ENCODE data around the gene SRP54.

The SRP54 gene

DNA sequence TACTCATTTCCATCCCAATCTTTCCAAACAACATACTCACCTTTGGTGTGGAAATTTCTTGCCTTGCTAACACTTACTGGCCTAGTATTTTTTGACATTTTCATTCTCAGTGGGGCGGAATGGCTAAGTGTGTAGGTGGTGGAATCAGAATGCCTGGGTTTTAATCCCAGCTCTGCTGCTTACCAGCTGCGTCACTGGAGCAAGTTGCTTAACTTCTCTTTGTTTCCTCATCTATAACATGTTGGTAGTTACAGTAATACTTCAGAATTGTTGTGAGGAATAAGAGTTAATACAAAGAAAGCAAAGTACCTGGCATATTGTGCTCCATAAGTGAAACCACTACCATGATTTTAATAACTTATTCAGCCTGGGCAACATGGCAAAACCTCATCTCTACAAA is 60.3 kb downstream of the SRP54 start:
- Histone ChIP-seq H3K23ac (ENCODE audit: low read depth, low read length, poor library complexity) (no peak overlapping the region), H3K27me3 (ENCODE audit: control insufficient read depth in 3 of 3, insufficient read depth in 3 of 3, low read depth in 1 of 3, low read length in 3 of 3) (no peaks in the 10 kb centered on the region), H2AFZ (ENCODE audit: low read length) (no peak overlapping the region), H2BK5ac (ENCODE audit: low read length) (no peak overlapping the region), H4K91ac (ENCODE audit: low read depth, low read length, poor library complexity) (no peak overlapping the region), H3K18ac (ENCODE audit: low read length) (no peak overlapping the region), H3K9me3 (replicated peaks in 1 of 2; ENCODE audit: control insufficient read depth in 2 of 2, insufficient read depth in 1 of 2, low read depth in 1 of 2, low read length in 2 of 2) (no peaks in the 10 kb centered on the region), H3K4me1 (ENCODE audit: control insufficient read depth in 2 of 2, insufficient read depth in 1 of 2, low read depth in 1 of 2, low read length in 2 of 2) (no peaks in the 10 kb centered on the region), H3K27ac (replicated peaks; ENCODE audit: low read length) (no peak overlapping the region), H3K4me2 (ENCODE audit: insufficient read depth, low read length, poor library complexity, severe bottlenecking) (no peak overlapping the region), H3K4ac (ENCODE audit: low read length) (no peak overlapping the region), H4K8ac (ENCODE audit: low read depth, low read length) (no peak overlapping the region), H3K79me1 (ENCODE audit: low read depth, low read length) (no peaks in the 10 kb centered on the region), H3K4me3 (ENCODE audit: low read length in 2 of 2) (no peak overlapping the region), H2AK5ac (ENCODE audit: low read depth, low read length) (no peak overlapping the region), H3K9ac (ENCODE audit: low read depth, low read length, poor library complexity) (no peak overlapping the region), H3K36me3 (replicated peaks in 1 of 2; ENCODE audit: control insufficient read depth in 2 of 2, insufficient read depth in 2 of 2, low read length in 2 of 2) (peaks cover 0 to 2% of the 10 kb centered on the region in 2 donors), H2BK15ac (ENCODE audit: low read length) (no peak overlapping the region), H3K14ac (ENCODE audit: low read length) (no peak overlapping the region), H2BK12ac (ENCODE audit: low read length) (no peak overlapping the region), H2BK120ac (ENCODE audit: low read depth, low read length) (no peak overlapping the region)
- no CpG with 5 or more reads among the region's 2 CpGs for WGBS, 2 donors (ENCODE audit: extremely low coverage in 2 of 2, insufficient read length in 2 of 2, insufficient replicate concordance in 1 of 2)
- DNase-seq (ENCODE audit: low spot score), result no peak

DNA sequence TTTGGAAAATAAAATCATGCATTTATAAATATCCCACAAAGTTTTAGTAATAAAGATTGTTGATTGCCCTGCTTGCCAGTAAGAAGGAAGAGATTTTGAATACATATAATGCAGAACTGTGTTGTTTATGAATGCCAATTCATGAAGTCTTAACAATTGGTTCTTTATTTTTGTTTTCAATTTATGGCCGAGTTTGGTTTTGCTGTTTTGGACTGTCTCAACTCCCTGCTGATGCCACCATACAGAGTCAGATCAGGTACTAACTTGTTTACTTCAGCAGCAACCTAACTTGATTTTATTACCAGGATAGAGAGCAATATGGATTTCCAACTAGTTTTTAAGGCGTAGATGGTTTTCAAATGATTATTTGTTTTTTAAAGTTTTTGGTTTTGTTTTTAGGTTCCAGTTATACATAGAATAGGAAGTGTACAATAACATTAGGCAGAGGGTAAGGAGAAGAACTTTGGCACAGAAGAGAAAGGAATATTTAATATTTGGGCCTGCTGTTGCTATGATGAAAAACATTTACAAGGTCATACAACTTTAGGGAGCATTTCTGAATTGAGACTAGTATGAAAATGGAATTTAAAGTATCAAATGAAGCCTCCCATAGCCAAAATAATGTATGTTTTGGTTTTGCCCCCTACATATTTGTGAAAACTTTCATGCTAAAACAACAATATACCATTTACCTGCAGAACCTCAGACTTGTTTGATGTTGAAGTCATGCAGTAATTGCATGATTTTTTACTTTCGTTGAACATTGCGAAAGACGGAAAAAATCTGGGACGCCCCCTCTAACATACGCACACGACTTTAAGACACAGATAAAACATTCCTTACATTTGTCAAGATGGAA is 62.4 kb downstream of the SRP54 start:
- Histone ChIP-seq H3K4ac (ENCODE audit: low read length) (no peak overlapping the region), H2BK120ac (ENCODE audit: low read depth, low read length) (no peak overlapping the region), H4K8ac (ENCODE audit: low read depth, low read length) (no peak overlapping the region), H3K18ac (ENCODE audit: low read length) (no peak overlapping the region), H3K79me1 (ENCODE audit: low read depth, low read length) (no peaks in the 10 kb centered on the region), H3K9ac (ENCODE audit: low read depth, low read length, poor library complexity) (no peak overlapping the region), H3K4me1 (ENCODE audit: control insufficient read depth in 2 of 2, insufficient read depth in 1 of 2, low read depth in 1 of 2, low read length in 2 of 2) (no peaks in the 10 kb centered on the region), H3K9me3 (replicated peaks in 1 of 2; ENCODE audit: control insufficient read depth in 2 of 2, insufficient read depth in 1 of 2, low read depth in 1 of 2, low read length in 2 of 2) (no peaks in the 10 kb centered on the region), H3K23ac (ENCODE audit: low read depth, low read length, poor library complexity) (no peak overlapping the region), H2AFZ (ENCODE audit: low read length) (peak overlapping the region; percentile 86), H3K36me3 (replicated peaks in 1 of 2; ENCODE audit: control insufficient read depth in 2 of 2, insufficient read depth in 2 of 2, low read length in 2 of 2) (peaks cover 0 to 16% of the 10 kb centered on the region in 2 donors), H2AK5ac (ENCODE audit: low read depth, low read length) (no peak overlapping the region), H3K4me3 (ENCODE audit: low read length in 2 of 2) (peak overlapping the region; percentile 61 to 82), H4K91ac (ENCODE audit: low read depth, low read length, poor library complexity) (no peak overlapping the region), H2BK5ac (ENCODE audit: low read length) (no peak overlapping the region), H3K27me3 (ENCODE audit: control insufficient read depth in 3 of 3, insufficient read depth in 3 of 3, low read depth in 1 of 3, low read length in 3 of 3) (no peaks in the 10 kb centered on the region), H3K4me2 (ENCODE audit: insufficient read depth, low read length, poor library complexity, severe bottlenecking) (peak overlapping the region; percentile 53), H3K27ac (replicated peaks; ENCODE audit: low read length) (no peak overlapping the region), H2BK12ac (ENCODE audit: low read length) (no peak overlapping the region), H3K14ac (ENCODE audit: low read length) (no peak overlapping the region), H2BK15ac (ENCODE audit: low read length) (no peak overlapping the region)
- DNase-seq (ENCODE audit: low spot score), result no peak
- 100% methylated on average over 1 of the region's 8 CpGs; no CpG with 5 or more reads in 1 of the 2 donors for WGBS, 2 donors (ENCODE audit: extremely low coverage in 2 of 2, insufficient read length in 2 of 2, insufficient replicate concordance in 1 of 2)

DNA sequence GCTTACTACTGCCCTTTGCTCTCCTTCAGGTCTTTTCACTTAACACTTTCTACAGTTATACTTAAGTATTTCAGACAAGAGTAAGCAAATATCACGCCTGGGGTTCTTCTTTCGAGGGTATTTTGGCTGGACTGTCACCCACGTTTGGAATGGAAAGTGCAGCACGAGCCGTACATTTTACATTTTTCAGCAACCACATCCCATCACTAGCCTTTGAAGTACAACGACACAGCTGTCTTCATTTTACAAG is 62.9 kb downstream of the SRP54 start:
- Histone ChIP-seq H2BK5ac (ENCODE audit: low read length) (no peak overlapping the region), H3K4me3 (ENCODE audit: low read length in 2 of 2) (peak overlapping the region; percentile 61 to 82), H3K18ac (ENCODE audit: low read length) (no peak overlapping the region), H3K27me3 (ENCODE audit: control insufficient read depth in 3 of 3, insufficient read depth in 3 of 3, low read depth in 1 of 3, low read length in 3 of 3) (no peaks in the 10 kb centered on the region), H3K4me1 (ENCODE audit: control insufficient read depth in 2 of 2, insufficient read depth in 1 of 2, low read depth in 1 of 2, low read length in 2 of 2) (no peaks in the 10 kb centered on the region), H2AFZ (ENCODE audit: low read length) (peak overlapping the region; percentile 86), H2BK15ac (ENCODE audit: low read length) (no peak overlapping the region), H2BK12ac (ENCODE audit: low read length) (no peak overlapping the region), H2BK120ac (ENCODE audit: low read depth, low read length) (no peak overlapping the region), H3K36me3 (replicated peaks in 1 of 2; ENCODE audit: control insufficient read depth in 2 of 2, insufficient read depth in 2 of 2, low read length in 2 of 2) (peaks cover 0 to 22% of the 10 kb centered on the region in 2 donors), H3K14ac (ENCODE audit: low read length) (no peak overlapping the region), H2AK5ac (ENCODE audit: low read depth, low read length) (no peak overlapping the region), H3K79me1 (ENCODE audit: low read depth, low read length) (no peaks in the 10 kb centered on the region), H3K9ac (ENCODE audit: low read depth, low read length, poor library complexity) (peak overlapping the region; percentile 26), H3K9me3 (replicated peaks in 1 of 2; ENCODE audit: control insufficient read depth in 2 of 2, insufficient read depth in 1 of 2, low read depth in 1 of 2, low read length in 2 of 2) (no peaks in the 10 kb centered on the region), H4K91ac (ENCODE audit: low read depth, low read length, poor library complexity) (no peak overlapping the region), H3K27ac (replicated peaks; ENCODE audit: low read length) (no peak overlapping the region), H3K4ac (ENCODE audit: low read length) (no peak overlapping the region), H3K4me2 (ENCODE audit: insufficient read depth, low read length, poor library complexity, severe bottlenecking) (peak overlapping the region; percentile 53), H4K8ac (ENCODE audit: low read depth, low read length) (no peak overlapping the region), H3K23ac (ENCODE audit: low read depth, low read length, poor library complexity) (no peak overlapping the region)
- no CpG with 5 or more reads among the region's 6 CpGs for WGBS, 2 donors (ENCODE audit: extremely low coverage in 2 of 2, insufficient read length in 2 of 2, insufficient replicate concordance in 1 of 2)
- DNase-seq (ENCODE audit: low spot score), result no peak

DNA sequence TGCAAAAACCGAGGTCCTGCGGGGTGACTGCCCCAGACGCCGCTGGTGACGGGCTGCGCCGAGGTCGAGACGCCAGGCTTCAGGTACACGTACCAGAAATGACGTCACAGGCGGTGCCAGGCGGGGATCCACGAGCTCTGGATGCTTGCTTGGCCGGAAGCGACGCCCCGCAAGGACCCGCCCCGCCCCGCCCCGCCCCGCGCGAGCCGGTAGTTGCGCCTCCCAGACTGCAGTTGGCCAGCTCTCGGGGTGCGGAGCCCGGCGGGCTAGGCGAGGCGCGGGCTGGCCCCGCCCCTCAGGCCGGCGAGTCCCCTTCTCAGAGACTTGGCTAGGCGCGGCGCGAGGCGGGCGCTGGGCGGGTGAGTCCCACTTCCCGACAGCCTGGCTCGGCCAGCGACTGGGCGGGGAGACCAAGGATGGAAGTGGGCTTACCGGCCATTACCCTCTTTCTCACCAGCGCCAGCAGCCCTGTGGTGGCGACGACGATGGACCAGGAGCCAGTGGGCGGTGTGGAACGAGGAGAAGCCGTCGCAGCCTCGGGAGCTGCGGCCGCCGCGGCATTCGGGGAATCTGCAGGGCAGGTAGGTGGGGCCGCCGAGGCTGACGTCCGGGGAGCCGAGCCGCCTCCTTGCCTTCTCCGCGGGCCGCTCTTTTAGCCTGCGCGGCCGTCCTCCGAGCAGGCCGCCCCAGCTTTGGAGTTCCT is 63.4 kb downstream of the SRP54 start, which contains the start of gene FAM177A1:
FAM177A1 (plus strand) TSS at position 225 of the 703 bp plus-strand sequence; CDS start at position 417, 192 bp downstream.
- H2BK15ac ChIP-seq (ENCODE audit: low read length), result peak within 1 kb of the TSS; percentile 90
- H3K4ac ChIP-seq (ENCODE audit: low read length), result no peak within 1 kb of the TSS
- no peak within 1 kb of the TSS for H4K91ac ChIP-seq (ENCODE audit: low read depth, low read length, poor library complexity)
- peak within 1 kb of the TSS; percentile 87 for H2BK5ac ChIP-seq (ENCODE audit: low read length)
- WGBS, 2 donors (ENCODE audit: extremely low coverage in 2 of 2, insufficient read length in 2 of 2, insufficient replicate concordance in 1 of 2), result no CpG with 5 or more reads among the region's 77 CpGs
- H4K8ac ChIP-seq (ENCODE audit: low read depth, low read length), result no peak within 1 kb of the TSS
- H2BK120ac ChIP-seq (ENCODE audit: low read depth, low read length), result no peak within 1 kb of the TSS
- no peaks in the 10 kb centered on the region for H3K27me3 ChIP-seq (ENCODE audit: control insufficient read depth in 3 of 3, insufficient read depth in 3 of 3, low read depth in 1 of 3, low read length in 3 of 3)
- H3K4me3 ChIP-seq (ENCODE audit: low read length in 2 of 2), result peak within 1 kb of the TSS; percentile 61 to 88
- H3K9ac ChIP-seq (ENCODE audit: low read depth, low read length, poor library complexity), result peak within 1 kb of the TSS; percentile 97
- H3K27ac ChIP-seq (replicated peaks; ENCODE audit: low read length), result peak within 1 kb of the TSS; percentile 95
- no peaks in the 10 kb centered on the region for H3K9me3 ChIP-seq (replicated peaks in 1 of 2; ENCODE audit: control insufficient read depth in 2 of 2, insufficient read depth in 1 of 2, low read depth in 1 of 2, low read length in 2 of 2)
- H2AFZ ChIP-seq (ENCODE audit: low read length), result peak within 1 kb of the TSS; percentile 86
- peak within 1 kb of the TSS; percentile 100 for H3K18ac ChIP-seq (ENCODE audit: low read length)
- no peaks in the 10 kb centered on the region for H3K4me1 ChIP-seq (ENCODE audit: control insufficient read depth in 2 of 2, insufficient read depth in 1 of 2, low read depth in 1 of 2, low read length in 2 of 2)
- peaks cover 0 to 23% of the 10 kb centered on the region in 2 donors for H3K36me3 ChIP-seq (replicated peaks in 1 of 2; ENCODE audit: control insufficient read depth in 2 of 2, insufficient read depth in 2 of 2, low read length in 2 of 2)
- H2BK12ac ChIP-seq (ENCODE audit: low read length), result peak within 1 kb of the TSS; percentile 97
- H3K23ac ChIP-seq (ENCODE audit: low read depth, low read length, poor library complexity), result peak within 1 kb of the TSS; percentile 80
- H3K4me2 ChIP-seq (ENCODE audit: insufficient read depth, low read length, poor library complexity, severe bottlenecking), result peak within 1 kb of the TSS; percentile 85
- peak within 1 kb of the TSS; percentile 98 for H3K14ac ChIP-seq (ENCODE audit: low read length)
- H2AK5ac ChIP-seq (ENCODE audit: low read depth, low read length), result peak within 1 kb of the TSS; percentile 41
- H3K79me1 ChIP-seq (ENCODE audit: low read depth, low read length), result no peaks in the 10 kb centered on the region
- peak; percentile 93 for DNase-seq (ENCODE audit: low spot score)

Data from neuronal stem cell (in vitro differentiated cells).